ENCODE measurements around the gene ENOX1.

DNA sequence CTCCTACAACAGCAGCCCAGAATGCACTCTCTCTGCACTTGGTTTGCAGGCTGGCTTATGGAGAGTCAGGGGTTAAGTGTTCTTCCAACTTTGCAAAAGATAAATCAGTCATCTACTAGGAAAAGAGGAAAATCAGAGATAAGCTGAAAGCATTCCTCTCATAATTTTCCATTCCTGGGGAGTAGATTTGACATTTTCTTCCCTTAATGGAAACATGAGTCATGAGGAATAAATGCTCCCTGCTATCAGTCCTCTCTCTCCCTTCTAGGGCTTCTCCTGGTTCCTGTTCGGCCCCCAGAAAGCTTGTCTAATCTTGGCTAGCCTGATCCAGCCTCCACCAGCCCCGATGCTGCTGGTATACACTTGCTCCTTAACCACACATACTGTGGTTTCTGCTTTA, 28.4 kb upstream of the ENOX1 start:
- TF ChIP-seq, protein P1, sequence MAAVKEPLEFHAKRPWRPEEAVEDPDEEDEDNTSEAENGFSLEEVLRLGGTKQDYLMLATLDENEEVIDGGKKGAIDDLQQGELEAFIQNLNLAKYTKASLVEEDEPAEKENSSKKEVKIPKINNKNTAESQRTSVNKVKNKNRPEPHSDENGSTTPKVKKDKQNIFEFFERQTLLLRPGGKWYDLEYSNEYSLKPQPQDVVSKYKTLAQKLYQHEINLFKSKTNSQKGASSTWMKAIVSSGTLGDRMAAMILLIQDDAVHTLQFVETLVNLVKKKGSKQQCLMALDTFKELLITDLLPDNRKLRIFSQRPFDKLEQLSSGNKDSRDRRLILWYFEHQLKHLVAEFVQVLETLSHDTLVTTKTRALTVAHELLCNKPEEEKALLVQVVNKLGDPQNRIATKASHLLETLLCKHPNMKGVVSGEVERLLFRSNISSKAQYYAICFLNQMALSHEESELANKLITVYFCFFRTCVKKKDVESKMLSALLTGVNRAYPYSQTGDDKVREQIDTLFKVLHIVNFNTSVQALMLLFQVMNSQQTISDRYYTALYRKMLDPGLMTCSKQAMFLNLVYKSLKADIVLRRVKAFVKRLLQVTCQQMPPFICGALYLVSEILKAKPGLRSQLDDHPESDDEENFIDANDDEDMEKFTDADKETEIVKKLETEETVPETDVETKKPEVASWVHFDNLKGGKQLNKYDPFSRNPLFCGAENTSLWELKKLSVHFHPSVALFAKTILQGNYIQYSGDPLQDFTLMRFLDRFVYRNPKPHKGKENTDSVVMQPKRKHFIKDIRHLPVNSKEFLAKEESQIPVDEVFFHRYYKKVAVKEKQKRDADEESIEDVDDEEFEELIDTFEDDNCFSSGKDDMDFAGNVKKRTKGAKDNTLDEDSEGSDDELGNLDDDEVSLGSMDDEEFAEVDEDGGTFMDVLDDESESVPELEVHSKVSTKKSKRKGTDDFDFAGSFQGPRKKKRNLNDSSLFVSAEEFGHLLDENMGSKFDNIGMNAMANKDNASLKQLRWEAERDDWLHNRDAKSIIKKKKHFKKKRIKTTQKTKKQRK (IDR thresholded peaks at IDR 0.05; ENCODE audit: borderline replicate concordance, low read depth, low read length): no peak
- TF ChIP-seq EP300 (IDR thresholded peaks at IDR 0.05; ENCODE audit: low read length) (no peak), PRMT5 (CRISPR knock-in tag; IDR thresholded peaks at IDR 0.05) (no peak), POLR2A (conservative IDR thresholded peaks at IDR 0.05) (no peak), SMAD4 (CRISPR knock-in tag; conservative IDR thresholded peaks at IDR 0.05) (no peak), ARID1B (IDR thresholded peaks at IDR 0.05) (no peak), ZBTB7A (IDR thresholded peaks at IDR 0.05; ENCODE audit: borderline replicate concordance, control insufficient read depth, low read depth, low read length) (no peak), PHF20 (IDR thresholded peaks at IDR 0.05; ENCODE audit: partially characterized antibody) (no peak), NCOA1 (IDR thresholded peaks at IDR 0.05; ENCODE audit: low read depth) (no peak), FOXA1 (IDR thresholded peaks at IDR 0.05; ENCODE audit: borderline replicate concordance) (no peak), FOXM1 (IDR thresholded peaks at IDR 0.05; ENCODE audit: low read depth) (no peak), FOXM1 (CRISPR knock-in tag; IDR thresholded peaks at IDR 0.05; ENCODE audit: low read depth) (no peak), ETV6 (IDR thresholded peaks at IDR 0.05; ENCODE audit: borderline replicate concordance in 1 of 2, low read depth in 2 of 2, low read length in 1 of 2) (no peak), ETV6 (CRISPR knock-in tag; IDR thresholded peaks at IDR 0.05; ENCODE audit: borderline replicate concordance) (no peak), JUN (IDR thresholded peaks at IDR 0.05; ENCODE audit: borderline replicate concordance, low read depth, low read length) (no peak), JUN (CRISPR knock-in tag; IDR thresholded peaks at IDR 0.05; ENCODE audit: borderline replicate concordance) (no peak)
- TF ChIP-seq, protein P2, sequence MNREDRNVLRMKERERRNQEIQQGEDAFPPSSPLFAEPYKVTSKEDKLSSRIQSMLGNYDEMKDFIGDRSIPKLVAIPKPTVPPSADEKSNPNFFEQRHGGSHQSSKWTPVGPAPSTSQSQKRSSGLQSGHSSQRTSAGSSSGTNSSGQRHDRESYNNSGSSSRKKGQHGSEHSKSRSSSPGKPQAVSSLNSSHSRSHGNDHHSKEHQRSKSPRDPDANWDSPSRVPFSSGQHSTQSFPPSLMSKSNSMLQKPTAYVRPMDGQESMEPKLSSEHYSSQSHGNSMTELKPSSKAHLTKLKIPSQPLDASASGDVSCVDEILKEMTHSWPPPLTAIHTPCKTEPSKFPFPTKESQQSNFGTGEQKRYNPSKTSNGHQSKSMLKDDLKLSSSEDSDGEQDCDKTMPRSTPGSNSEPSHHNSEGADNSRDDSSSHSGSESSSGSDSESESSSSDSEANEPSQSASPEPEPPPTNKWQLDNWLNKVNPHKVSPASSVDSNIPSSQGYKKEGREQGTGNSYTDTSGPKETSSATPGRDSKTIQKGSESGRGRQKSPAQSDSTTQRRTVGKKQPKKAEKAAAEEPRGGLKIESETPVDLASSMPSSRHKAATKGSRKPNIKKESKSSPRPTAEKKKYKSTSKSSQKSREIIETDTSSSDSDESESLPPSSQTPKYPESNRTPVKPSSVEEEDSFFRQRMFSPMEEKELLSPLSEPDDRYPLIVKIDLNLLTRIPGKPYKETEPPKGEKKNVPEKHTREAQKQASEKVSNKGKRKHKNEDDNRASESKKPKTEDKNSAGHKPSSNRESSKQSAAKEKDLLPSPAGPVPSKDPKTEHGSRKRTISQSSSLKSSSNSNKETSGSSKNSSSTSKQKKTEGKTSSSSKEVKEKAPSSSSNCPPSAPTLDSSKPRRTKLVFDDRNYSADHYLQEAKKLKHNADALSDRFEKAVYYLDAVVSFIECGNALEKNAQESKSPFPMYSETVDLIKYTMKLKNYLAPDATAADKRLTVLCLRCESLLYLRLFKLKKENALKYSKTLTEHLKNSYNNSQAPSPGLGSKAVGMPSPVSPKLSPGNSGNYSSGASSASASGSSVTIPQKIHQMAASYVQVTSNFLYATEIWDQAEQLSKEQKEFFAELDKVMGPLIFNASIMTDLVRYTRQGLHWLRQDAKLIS (CRISPR knock-in tag; IDR thresholded peaks at IDR 0.05): no peak
